GM21367 (cell line): ENCODE results near the gene TRUB2.

Source experiments
- ATAC-seq: cut with Tn5 transposase; IDR thresholded peaks from one replicate; pipeline ENCODE4 v1.9.1; 2021; ENCODE audit not compliant: unreplicated experiment

The TRUB2 gene

GRCh38 chr9:128322404-128323211, at the start of gene TRUB2, which contains the start of gene COQ4:
Gene TRUB2 (minus strand): TSS chr9:128322447. CDS start chr9:128322408, 39 bp downstream.
Gene COQ4 (plus strand): TSS chr9:128322839. CDS start chr9:128322859, 20 bp downstream.
- ATAC-seq: peak; percentile 69

- ATAC-seq: no peak
Observed at GRCh38 chr9:128371630-128372117, 49.4 kb upstream of the TRUB2 start.

- ATAC-seq: peak; percentile 82
Observed at GRCh38 chr9:128370752-128371629, 48.7 kb upstream of the TRUB2 start, which contains the start of gene URM1. Gene URM1 (plus strand): TSS chr9:128371374. CDS start chr9:128371381, 7 bp downstream.

GRCh38 chr9:128370367-128370751, 48.1 kb upstream of the TRUB2 start:
- no peak for ATAC-seq

GRCh38 chr9:128369024-128369706, 46.9 kb upstream of the TRUB2 start:
- ATAC-seq: no peak

- ATAC-seq: no peak
Observed at GRCh38 chr9:128365525-128365924, 43.3 kb upstream of the TRUB2 start.

- no peak for ATAC-seq
Observed at GRCh38 chr9:128362774-128363173, 40.5 kb upstream of the TRUB2 start.

- ATAC-seq: peak; percentile 60
Observed at GRCh38 chr9:128361986-128362646, 39.9 kb upstream of the TRUB2 start.

- no peak for ATAC-seq
Observed at GRCh38 chr9:128361296-128361985, 39.2 kb upstream of the TRUB2 start.

- no peak for ATAC-seq
Observed at GRCh38 chr9:128360826-128361225, 38.6 kb upstream of the TRUB2 start.

GRCh38 chr9:128358861-128359260, 36.6 kb upstream of the TRUB2 start:
- no peak for ATAC-seq

- no peak for ATAC-seq
Observed at GRCh38 chr9:128358090-128358489, 35.8 kb upstream of the TRUB2 start.

- ATAC-seq: no peak
Observed at GRCh38 chr9:128355451-128355850, 33.2 kb upstream of the TRUB2 start.

GRCh38 chr9:128349772-128350171, 27.5 kb upstream of the TRUB2 start:
- no peak for ATAC-seq

GRCh38 chr9:128349125-128349524, 26.9 kb upstream of the TRUB2 start:
- no peak for ATAC-seq

- no peak for ATAC-seq
Observed at GRCh38 chr9:128344931-128345605, 22.8 kb upstream of the TRUB2 start.

GRCh38 chr9:128343855-128344254, 21.6 kb upstream of the TRUB2 start:
- ATAC-seq: no peak

GRCh38 chr9:128342971-128343680, 20.9 kb upstream of the TRUB2 start:
- ATAC-seq: no peak

GRCh38 chr9:128341435-128341849, 19.2 kb upstream of the TRUB2 start:
- no peak for ATAC-seq
